CD4-positive, alpha-beta T cell (primary cell): ENCODE measurements around the gene ANKRD13A. TPM values are rescaled to one million over a fixed set of nuclear protein-coding genes. Genes with fewer than 3 reads are reported as not detected.

ENCODE experiments used
- ATAC-seq: fragments of 200-7000 bp; cut with Tn5 transposase; one replicate; pipeline ENCODE4 v1.10.0; 2022; ENCODE audit warnings: mild to moderate bottlenecking; ENCODE audit not compliant: poor library complexity
- CTCF ChIA-PET: fragments of 350-600 bp; sonication (Branson Sonifier 250); formaldehyde crosslinking; loops from one replicate; lab custom pipeline; 2021; ENCODE audit warnings: antibody characterized with exemption, inconsistent platforms; lab: Charles Lee
- POLR2A ChIA-PET: fragments of 350-600 bp; sonication (Branson Sonifier 250); formaldehyde crosslinking; loops from one replicate; lab custom pipeline; 2021; ENCODE audit warnings: antibody characterized with exemption, inconsistent platforms; lab: Charles Lee
- DNase-seq, 14 experiments: peaks; one replicate each; pipeline ENCODE4 v3.0.0-alpha.2; 2013 to 2020; ENCODE audit warnings: mixed read lengths in 2 of 14
- H3K27ac ChIP-seq, 2 donors: one replicate each; pipeline versions ENCODE4 v1.5.1 to v1.7.0; 2013; ENCODE audit warnings: low read length in 2 of 2, low read depth in 1 of 2, mild to moderate bottlenecking in 1 of 2
- H3K27me3 ChIP-seq, 2 experiments: 1 replicate in 1 of 2; 2 replicates in 1 of 2; pipeline versions ENCODE4 v1.6.1 to v1.7.0; 2013; ENCODE audit warnings: low read length in 2 of 2, control low read depth in 1 of 2, mild to moderate bottlenecking in 1 of 2, moderate library complexity in 1 of 2; ENCODE audit not compliant: insufficient read depth in 2 of 2, control insufficient read depth in 1 of 2
- H3K36me3 ChIP-seq: one replicate; pipeline ENCODE4 v1.6.1; 2013; ENCODE audit warnings: low read length, control low read depth; ENCODE audit not compliant: insufficient read depth
- H3K4me1 ChIP-seq: one replicate; pipeline ENCODE4 v1.6.1; 2013; ENCODE audit warnings: low read length, control low read depth; ENCODE audit not compliant: insufficient read depth
- H3K4me3 ChIP-seq: one replicate; pipeline ENCODE4 v1.5.1; 2013; ENCODE audit warnings: mild to moderate bottlenecking, low read length, moderate library complexity
- H3K9me3 ChIP-seq, 2 experiments: 1 replicate in 1 of 2; 2 replicates in 1 of 2; pipeline versions ENCODE4 v1.6.1 to v1.7.0; 2013; ENCODE audit warnings: low read length in 2 of 2, mild to moderate bottlenecking in 2 of 2, control low read depth in 1 of 2, moderate library complexity in 1 of 2; ENCODE audit not compliant: control insufficient read depth in 1 of 2, insufficient read depth in 1 of 2
- H3K27ac Mint-ChIP-seq: one replicate; pipeline ENCODE4 v1.8.0; 2020; ENCODE audit warnings: mixed read lengths
- H3K27me3 Mint-ChIP-seq: one replicate; pipeline ENCODE4 v1.8.0; 2021; ENCODE audit warnings: mixed read lengths
- H3K36me3 Mint-ChIP-seq: one replicate; pipeline ENCODE4 v1.8.0; 2021; ENCODE audit warnings: low read depth, mixed read lengths
- H3K4me1 Mint-ChIP-seq: one replicate; pipeline ENCODE4 v1.8.0; 2021; ENCODE audit warnings: low read depth, mixed read lengths
- H3K4me3 Mint-ChIP-seq: one replicate; pipeline ENCODE4 v1.8.0; 2020; ENCODE audit warnings: mild to moderate bottlenecking, mixed read lengths
- H3K9me3 Mint-ChIP-seq: one replicate; pipeline ENCODE4 v1.8.0; 2020; ENCODE audit warnings: mixed read lengths
- intact Hi-C, 2 experiments: fragments of 100-400 bp; cut with DNase I in 1 of 2; cut with micrococcal nuclease in 1 of 2; formaldehyde crosslinking; loops; one replicate each; pipeline versions ENCODE4 v1.15.1 to v1.9.0; 2023 to 2025; cut with DNase I, micrococcal nuclease
- total RNA-seq, 174 experiments: library from RNA in 2 of 174; stranded (reverse) in 2 of 174; gene quantifications; one replicate each; pipeline ENCODE4 v1.2.3 and lab custom pipeline; 2021 to 2026
- TF ChIP-seq, protein P1 (sequence below): fragments of 200-600 bp; IDR thresholded peaks from one replicate; pipeline ENCODE4 v1.8.0; 2022; ENCODE audit warnings: antibody characterized with exemption, mild to moderate bottlenecking

Gene ANKRD13A
- total RNA-seq, 2 experiments from 2014 or later: 51.6 to 52.3 TPM

DNA sequence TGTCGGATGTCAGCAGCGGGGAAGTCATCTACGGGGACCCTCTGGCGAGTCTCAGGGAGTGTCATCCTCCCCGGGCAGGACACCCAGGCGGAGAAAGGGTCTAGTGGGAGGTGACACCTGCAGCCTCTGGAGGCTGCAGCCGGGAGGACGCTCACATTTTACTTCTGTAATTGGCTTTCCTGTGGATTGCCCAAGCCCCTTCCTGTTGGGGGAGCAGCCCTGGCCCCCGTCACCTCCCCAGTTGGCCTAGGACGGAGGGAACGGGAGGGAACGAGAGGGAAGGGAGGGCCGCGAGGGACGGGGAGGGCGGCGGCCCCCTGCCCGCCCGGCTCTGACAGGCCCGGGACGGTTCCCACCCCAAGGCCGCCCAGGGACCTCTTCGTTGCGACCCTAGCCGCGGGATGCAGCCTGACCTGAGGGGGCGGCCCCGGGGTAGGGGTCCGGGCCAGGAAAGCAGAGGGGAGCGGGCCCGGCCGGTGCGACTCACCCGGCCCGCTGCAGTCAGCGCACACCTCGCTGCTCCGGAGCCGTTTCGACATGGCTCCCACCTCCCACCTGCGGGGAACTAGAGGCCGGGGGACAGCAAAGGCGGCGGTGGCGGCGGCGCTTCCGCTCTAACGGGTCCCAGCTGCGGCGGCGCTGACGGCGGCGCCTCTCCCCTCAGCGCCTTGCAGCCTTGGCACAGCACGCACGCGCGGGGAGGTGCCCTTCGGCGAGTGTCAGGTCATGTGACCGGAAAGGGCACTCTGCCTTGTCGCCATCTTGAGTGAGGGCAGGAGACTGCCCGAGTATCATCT lies 3.3 kb upstream of the ANKRD13A start, which contains the start of gene GIT2:
GIT2 (minus strand) TSS at position 683 of the 797 bp plus-strand sequence; CDS start at position 539, 144 bp downstream.
- POLR2A ChIA-PET: interaction anchor here (0.6 to 2.3 kb wide), 6 partner anchors 8 to 95 kb away, joined by 3 to 10 read pairs (median 5); partner anchors contain the start of gene TCHP
- H3K27me3 Mint-ChIP-seq: no peaks in the 10 kb centered on the region
- Histone ChIP-seq H3K27me3 (no peaks in the 10 kb centered on the region), H3K36me3 (peaks cover 9% of the 10 kb centered on the region), H3K4me3 (peak within 1 kb of the TSS; percentile 95), H3K4me1 (peaks cover 50% of the 10 kb centered on the region), H3K27ac (peak within 1 kb of the TSS; percentile 85 to 92), H3K9me3 (no peaks in the 10 kb centered on the region)
- H3K27ac Mint-ChIP-seq: peak within 1 kb of the TSS; percentile 94
- peak; percentile 88 to 98 (median 94) for DNase-seq
- no peaks in the 10 kb centered on the region for H3K9me3 Mint-ChIP-seq
- TF ChIP-seq, protein P1, sequence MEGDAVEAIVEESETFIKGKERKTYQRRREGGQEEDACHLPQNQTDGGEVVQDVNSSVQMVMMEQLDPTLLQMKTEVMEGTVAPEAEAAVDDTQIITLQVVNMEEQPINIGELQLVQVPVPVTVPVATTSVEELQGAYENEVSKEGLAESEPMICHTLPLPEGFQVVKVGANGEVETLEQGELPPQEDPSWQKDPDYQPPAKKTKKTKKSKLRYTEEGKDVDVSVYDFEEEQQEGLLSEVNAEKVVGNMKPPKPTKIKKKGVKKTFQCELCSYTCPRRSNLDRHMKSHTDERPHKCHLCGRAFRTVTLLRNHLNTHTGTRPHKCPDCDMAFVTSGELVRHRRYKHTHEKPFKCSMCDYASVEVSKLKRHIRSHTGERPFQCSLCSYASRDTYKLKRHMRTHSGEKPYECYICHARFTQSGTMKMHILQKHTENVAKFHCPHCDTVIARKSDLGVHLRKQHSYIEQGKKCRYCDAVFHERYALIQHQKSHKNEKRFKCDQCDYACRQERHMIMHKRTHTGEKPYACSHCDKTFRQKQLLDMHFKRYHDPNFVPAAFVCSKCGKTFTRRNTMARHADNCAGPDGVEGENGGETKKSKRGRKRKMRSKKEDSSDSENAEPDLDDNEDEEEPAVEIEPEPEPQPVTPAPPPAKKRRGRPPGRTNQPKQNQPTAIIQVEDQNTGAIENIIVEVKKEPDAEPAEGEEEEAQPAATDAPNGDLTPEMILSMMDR: no peak
- H3K36me3 Mint-ChIP-seq: peaks cover 37% of the 10 kb centered on the region
- peak; percentile 80 for ATAC-seq
- CTCF ChIA-PET: no interaction called here
- intact Hi-C loops: loop anchor here (1.0 to 10.0 kb wide), 8 partner anchors 19 to 746 kb away; partner anchors contain the start of genes ANAPC7 (in 1 of the 2), FAM222A (in 1 of the 2), GLTP (in 1 of the 2) and MMAB (in 1 of the 2)
- H3K4me1 Mint-ChIP-seq: peaks cover 71% of the 10 kb centered on the region
- H3K4me3 Mint-ChIP-seq: peak within 1 kb of the TSS; percentile 97

DNA sequence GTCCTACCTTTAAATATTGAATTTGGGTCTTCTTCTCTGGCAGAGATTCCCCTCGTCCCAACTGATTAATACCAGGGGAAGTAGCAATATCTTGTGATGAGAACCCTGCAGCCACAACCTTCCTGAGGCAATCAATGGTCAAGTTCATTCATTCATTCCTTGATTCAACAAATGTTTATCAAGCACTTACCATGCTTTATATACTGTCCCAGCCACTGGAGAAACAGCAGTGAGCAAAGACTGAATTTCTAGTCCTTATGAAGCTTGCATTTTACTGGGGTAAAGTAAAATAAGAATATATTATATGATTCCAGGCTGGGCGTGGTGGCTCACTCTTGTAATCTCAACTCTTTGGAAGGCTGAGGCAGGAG lies 2.8 kb upstream of the ANKRD13A start:
- peak overlapping the region; percentile 48 to 92 for H3K27ac ChIP-seq
- intact Hi-C loops: loop anchor here (1.0 to 10.0 kb wide), 8 partner anchors 19 to 746 kb away; partner anchors contain the start of genes ANAPC7 (in 1 of the 2), FAM222A (in 1 of the 2), GLTP (in 1 of the 2) and MMAB (in 1 of the 2)
- Mint-ChIP-seq H3K36me3 (peaks cover 31% of the 10 kb centered on the region), H3K27ac (peak overlapping the region; percentile 83), H3K27me3 (no peaks in the 10 kb centered on the region), H3K9me3 (no peaks in the 10 kb centered on the region), H3K4me1 (peaks cover 72% of the 10 kb centered on the region), H3K4me3 (peak overlapping the region; percentile 97)
- H3K4me3 ChIP-seq: peak overlapping the region; percentile 95
- POLR2A ChIA-PET: interaction anchor here (0.6 to 1.0 kb wide), 2 partner anchors 29 to 96 kb away, joined by 3 to 4 read pairs; partner anchors contain the start of gene TCHP
- ATAC-seq: no peak
- peaks cover 5% of the 10 kb centered on the region for H3K36me3 ChIP-seq
- TF ChIP-seq, protein P1: no peak
- CTCF ChIA-PET: no interaction called here
- H3K27me3 ChIP-seq: no peaks in the 10 kb centered on the region
- no peak for DNase-seq
- no peaks in the 10 kb centered on the region for H3K9me3 ChIP-seq
- H3K4me1 ChIP-seq: peaks cover 55% of the 10 kb centered on the region

DNA sequence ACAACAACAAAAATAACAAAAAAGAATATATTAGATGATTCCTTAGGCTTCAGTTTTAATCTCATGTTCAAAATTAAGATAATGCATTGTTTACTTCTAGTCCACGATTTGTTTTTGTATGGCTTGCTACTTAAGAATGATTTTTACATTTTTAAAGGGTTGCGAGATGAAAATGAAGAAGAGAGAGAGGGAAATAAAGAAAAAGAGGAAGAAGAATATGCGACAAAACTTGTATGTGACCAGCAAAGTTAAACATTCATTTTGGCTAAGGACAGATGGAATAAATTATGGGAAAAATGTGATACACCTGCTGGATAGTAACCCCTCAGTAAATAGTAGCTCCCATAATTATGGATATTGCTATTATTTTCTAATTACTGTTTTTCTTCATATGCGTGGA lies 1.8 kb upstream of the ANKRD13A start:
- Histone ChIP-seq H3K4me3 (no peak overlapping the region), H3K27me3 (no peaks in the 10 kb centered on the region), H3K9me3 (no peaks in the 10 kb centered on the region), H3K4me1 (peaks cover 55% of the 10 kb centered on the region), H3K36me3 (no peaks in the 10 kb centered on the region), H3K27ac (no peak overlapping the region)
- ATAC-seq: no peak
- H3K4me1 Mint-ChIP-seq: peaks cover 75% of the 10 kb centered on the region
- ChIA-PET POLR2A (interaction anchor here (1.0 to 1.7 kb wide), 2 partner anchors 76 to 470 kb away, joined by 3 to 4 read pairs; partner anchors contain the start of gene GPN3), CTCF (no interaction called here)
- H3K36me3 Mint-ChIP-seq: peaks cover 27% of the 10 kb centered on the region
- intact Hi-C loops: loop anchor here in 1 of 2 experiments (5.0 to 10.0 kb wide), 7 partner anchors 95 to 745 kb away; partner anchors contain the start of genes ANAPC7, FAM222A, GLTP and MMAB
- H3K4me3 Mint-ChIP-seq: peak overlapping the region; percentile 97
- H3K27me3 Mint-ChIP-seq: no peaks in the 10 kb centered on the region
- H3K27ac Mint-ChIP-seq: peak overlapping the region; percentile 94
- TF ChIP-seq, protein P1: no peak
- no peaks in the 10 kb centered on the region for H3K9me3 Mint-ChIP-seq
- no peak for DNase-seq
